Inferior parietal cortex (tissue), 1 donor: ENCODE measurements around the gene UNC80.
A peak's percentile ranks its signal among the peaks of the same experiment; 100 is the strongest.

Source experiments
- DNase-seq: peaks from one replicate; pipeline ENCODE4 v3.0.0-alpha.2; 2016; ENCODE audit errors: extremely low spot score

The UNC80 gene

GRCh38 chr2:209908511-209908910 is 136.9 kb downstream of the UNC80 start:
- DNase-seq = no peak

- no peak for DNase-seq
Observed at GRCh38 chr2:209911486-209911885, 139.9 kb downstream of the UNC80 start.

GRCh38 chr2:209913786-209914345 is 142.2 kb downstream of the UNC80 start:
- DNase-seq = peak; percentile 44

GRCh38 chr2:209917154-209917771 is 145.6 kb downstream of the UNC80 start:
- no peak for DNase-seq

- no peak for DNase-seq
Observed at GRCh38 chr2:209918251-209918650, 146.6 kb downstream of the UNC80 start.

GRCh38 chr2:209922116-209922515 is 150.5 kb downstream of the UNC80 start:
- no peak for DNase-seq

GRCh38 chr2:209929369-209929768 is 157.7 kb downstream of the UNC80 start:
- DNase-seq = no peak

GRCh38 chr2:209933499-209934483 is 162.2 kb downstream of the UNC80 start:
- peak; percentile 89 for DNase-seq

GRCh38 chr2:209936106-209936666 is 164.6 kb downstream of the UNC80 start:
- DNase-seq = no peak

- DNase-seq = no peak
Observed at GRCh38 chr2:209937893-209938292, 166.3 kb downstream of the UNC80 start.

- no peak for DNase-seq
Observed at GRCh38 chr2:209938906-209939305, 167.3 kb downstream of the UNC80 start.

GRCh38 chr2:209940936-209941335 is 169.3 kb downstream of the UNC80 start:
- no peak for DNase-seq

GRCh38 chr2:209942426-209942825 is 170.8 kb downstream of the UNC80 start:
- DNase-seq = no peak

GRCh38 chr2:209942936-209943605 is 171.4 kb downstream of the UNC80 start:
- no peak for DNase-seq

GRCh38 chr2:209943776-209944175 is 172.1 kb downstream of the UNC80 start:
- no peak for DNase-seq

GRCh38 chr2:209946539-209946938 is 174.9 kb downstream of the UNC80 start:
- no peak for DNase-seq

GRCh38 chr2:209956271-209956670 is 184.6 kb downstream of the UNC80 start:
- no peak for DNase-seq

GRCh38 chr2:209958016-209958415 is 186.4 kb downstream of the UNC80 start:
- DNase-seq = no peak

GRCh38 chr2:209960045-209960444 is 188.4 kb downstream of the UNC80 start:
- DNase-seq = no peak

- DNase-seq = peak; percentile 38
Observed at GRCh38 chr2:209960676-209961630, 189.3 kb downstream of the UNC80 start.

- DNase-seq = no peak
Observed at GRCh38 chr2:209965723-209966122, 194.1 kb downstream of the UNC80 start.
